HG02840 (cell line): ENCODE measurements around the gene MFAP3L.
A peak's percentile ranks its signal among the peaks of the same experiment; 100 is the strongest.
"Not testable (repeated sequence)": the region's sequence is repeated elsewhere in the genome, so short reads cannot be mapped to it uniquely, and the experiment has no call there.

Experiments
- ATAC-seq: cut with Tn5 transposase; IDR thresholded peaks from one replicate; pipeline ENCODE4 v1.9.1; 2021; ENCODE audit warnings: mild to moderate bottlenecking, moderate library complexity, moderate number of reproducible peaks; ENCODE audit not compliant: unreplicated experiment, low FRiP score

The MFAP3L gene

DNA sequence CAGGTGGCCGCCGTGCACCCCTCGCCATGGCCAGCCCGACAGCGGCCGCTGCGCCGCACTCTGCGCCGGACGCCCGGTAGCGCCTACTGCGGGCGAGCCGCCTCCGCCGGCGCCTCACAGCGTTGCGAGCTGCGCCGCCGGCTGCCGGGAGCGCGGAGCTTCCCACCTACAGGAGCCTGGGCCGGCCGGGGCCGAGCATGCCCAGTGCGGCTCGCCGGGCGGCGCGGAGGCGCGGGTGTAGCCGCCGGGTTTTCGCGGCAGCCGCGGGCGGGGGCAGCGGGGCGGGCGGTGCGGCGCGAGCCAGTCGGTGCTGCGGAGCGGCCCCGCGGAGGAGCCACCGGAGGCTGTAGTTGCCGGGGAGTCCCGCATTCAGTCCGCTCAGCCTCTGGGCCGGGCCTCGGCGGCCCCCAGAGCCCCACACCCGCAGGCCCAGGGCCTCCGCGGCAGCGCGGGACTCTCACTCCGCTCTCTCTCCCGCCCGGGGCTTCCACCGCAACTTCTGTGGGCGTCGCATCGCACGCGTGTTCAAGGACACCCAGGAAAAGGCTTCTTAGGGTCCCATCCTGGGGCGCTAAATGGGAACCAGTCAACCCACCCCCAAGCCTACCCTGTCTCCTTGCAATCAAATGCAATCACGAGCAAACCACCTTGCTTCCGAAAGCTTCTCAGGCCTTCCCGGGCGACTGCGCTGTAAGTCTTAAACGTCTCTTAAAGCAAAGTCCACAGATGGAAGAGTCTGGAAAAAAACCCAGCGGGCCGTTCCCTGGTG, at the start of gene MFAP3L:
Gene MFAP3L, minus strand, starts transcription at position 143 of the 769 bp plus-strand sequence. CDS start 20,518 bp downstream, outside the sequence.
- ATAC-seq = peak; percentile 88

DNA sequence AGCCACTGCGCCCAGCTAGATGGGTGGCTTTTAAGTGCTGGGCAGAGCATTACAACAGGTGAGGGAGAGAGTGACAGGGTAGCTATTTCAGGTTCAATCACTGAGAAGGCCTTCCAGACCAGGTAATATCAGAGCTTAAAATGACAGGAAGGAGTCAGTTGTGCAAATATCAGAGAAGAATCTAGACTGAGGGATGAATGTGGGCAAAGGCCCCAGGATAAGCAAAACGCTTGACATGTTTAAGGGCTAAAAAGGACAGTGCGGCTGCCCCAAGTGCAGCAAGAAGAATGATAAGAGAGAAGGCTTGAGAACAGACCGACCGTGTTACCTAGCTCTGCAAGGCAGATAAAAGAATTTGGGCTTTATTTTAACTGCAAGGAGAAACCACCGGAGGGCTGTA, 45.0 kb upstream of the MFAP3L start:
- no peak for ATAC-seq

DNA sequence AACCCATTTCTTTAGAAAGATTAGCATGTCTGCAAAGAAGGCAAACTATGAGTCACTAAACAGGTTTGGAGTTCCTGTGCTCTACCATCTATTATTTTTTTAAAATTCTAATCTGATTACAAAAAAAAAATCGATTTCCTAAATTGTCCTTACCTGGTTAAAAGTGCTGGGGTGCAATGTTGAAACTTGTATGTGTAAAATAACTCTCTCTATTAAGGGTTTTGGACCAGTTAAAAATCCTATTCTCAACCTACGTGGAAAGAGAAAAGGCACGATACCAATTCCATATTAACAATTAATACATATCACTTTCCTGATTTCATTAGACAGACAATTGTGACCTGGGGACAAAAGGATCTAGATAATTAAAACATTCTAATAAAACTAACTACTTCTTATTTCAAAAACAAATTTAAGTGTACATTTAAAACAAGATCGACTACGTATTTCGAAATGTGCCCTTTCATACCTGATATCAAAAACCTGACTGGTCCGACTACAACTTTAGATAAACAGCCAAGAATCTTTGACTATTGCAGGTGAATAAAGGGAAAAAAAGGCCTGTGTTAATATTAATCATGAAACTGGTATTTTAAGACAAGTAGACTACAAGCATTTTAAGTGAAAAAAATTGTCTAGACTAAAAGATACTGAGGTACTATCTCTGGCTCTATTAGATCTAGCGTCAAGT, 42.4 kb upstream of the MFAP3L start:
- ATAC-seq = no peak

DNA sequence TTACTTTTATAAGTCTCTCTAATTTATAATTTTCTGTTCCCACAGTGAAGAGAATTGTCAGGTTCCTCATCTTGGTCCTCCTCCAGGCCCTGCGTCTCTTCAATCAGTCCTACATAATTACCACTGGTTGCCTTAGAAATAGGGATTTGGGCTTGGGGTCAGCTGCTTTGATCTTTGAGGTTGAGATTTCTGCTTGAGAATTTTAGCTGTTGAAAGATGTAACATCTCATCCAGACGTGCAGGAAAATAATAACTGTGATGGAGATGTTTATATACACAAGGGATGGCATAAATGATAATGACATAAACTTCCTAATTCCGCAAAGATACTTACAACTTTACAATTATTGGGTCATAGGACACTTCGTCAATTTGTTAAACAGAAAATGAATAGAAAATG, 33.2 kb upstream of the MFAP3L start:
- no peak for ATAC-seq

DNA sequence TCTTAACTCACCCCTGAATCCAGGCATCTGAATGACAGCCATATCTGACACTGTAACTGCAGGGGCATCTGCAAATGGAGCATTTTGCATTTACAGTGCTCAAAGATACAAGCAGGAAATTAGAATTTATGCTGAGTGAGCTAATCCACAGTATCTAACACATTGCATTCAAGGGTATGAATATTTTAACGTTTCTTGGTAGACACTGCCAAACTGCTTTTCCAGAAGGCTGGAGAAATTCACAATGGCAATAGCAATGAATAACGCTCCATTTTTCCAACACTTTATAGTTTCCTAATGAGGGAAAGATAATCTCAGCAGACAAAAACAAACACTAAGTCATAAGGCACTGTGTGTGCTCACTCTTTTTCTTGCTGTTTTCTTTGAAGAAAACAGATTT, 32.6 kb upstream of the MFAP3L start:
- no peak for ATAC-seq

DNA sequence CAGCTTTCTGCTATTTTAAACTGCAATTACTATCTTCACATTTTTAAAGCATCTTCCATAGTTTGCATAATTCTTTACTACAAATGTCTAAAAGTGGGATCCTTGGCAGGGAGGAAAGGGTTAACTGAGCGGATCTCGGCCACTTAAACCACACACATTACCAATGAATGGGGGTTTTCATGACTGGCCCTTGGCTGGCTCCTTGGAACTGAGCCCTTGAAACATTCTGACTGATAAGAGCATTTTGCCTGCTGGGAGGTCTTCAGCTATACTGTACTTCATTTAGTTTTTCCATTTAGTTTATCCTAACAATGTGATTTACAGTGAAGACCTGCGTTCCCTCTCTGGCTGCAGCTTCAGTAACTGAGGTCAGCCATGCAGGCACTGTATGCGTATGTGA, 31.7 kb upstream of the MFAP3L start:
- no peak for ATAC-seq

DNA sequence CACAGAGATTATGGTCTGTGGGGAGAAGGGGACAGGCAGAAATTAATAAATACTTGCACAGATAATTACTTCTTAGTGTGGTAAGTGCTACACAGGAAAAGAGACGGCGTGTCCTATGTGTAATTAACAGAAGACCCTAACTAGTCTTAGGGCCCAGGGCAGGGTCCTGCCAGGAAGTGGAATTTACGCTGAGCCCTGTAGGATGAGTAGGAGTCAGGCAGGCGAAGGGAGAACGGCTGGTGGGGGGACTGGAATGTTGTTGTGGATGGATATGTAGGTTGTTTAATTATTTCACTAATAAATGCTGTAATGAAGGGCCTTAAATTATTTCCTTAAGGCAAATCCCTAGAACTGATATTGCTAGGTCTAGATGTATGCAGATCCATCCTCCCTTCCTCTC, 26.7 kb upstream of the MFAP3L start:
- no peak for ATAC-seq

DNA sequence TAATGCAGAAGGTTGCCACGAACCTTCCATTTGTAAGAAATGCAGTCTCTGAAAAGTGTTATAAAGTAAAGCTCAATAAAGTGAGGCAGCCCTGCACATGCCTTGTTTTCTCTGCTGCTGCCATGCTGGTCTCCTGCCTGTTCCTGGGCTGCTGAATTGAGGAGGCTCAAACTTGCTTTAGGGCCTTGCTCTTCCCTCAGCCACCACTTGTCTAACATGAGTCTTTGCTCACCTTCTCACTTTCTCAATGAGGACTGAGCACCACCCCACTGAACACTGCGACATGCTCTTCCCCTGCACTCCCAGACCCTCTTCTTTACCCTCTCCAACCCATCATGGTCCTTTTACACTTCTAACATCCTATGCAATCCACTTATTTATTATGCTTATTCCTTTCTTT, 25.2 kb upstream of the MFAP3L start:
- ATAC-seq = no peak

DNA sequence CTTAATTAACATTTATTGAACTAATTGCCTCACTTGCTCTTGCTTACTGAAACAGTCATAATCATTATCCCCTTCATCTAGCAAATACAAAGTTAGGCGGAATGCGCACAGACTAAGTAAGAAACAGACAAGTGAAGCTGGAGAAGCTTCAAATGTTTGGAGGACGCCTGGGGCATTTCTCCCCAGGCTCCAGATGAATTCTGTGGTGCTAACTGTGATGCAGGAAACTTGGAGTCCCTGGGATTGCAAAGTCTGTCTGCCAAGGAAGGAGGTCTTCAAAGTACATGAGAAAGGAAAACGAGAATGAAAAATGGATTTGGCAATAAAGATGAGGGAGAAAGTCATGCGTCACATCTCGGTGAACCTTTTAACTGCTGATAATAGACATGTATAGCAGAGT, 23.6 kb upstream of the MFAP3L start:
- no peak for ATAC-seq

DNA sequence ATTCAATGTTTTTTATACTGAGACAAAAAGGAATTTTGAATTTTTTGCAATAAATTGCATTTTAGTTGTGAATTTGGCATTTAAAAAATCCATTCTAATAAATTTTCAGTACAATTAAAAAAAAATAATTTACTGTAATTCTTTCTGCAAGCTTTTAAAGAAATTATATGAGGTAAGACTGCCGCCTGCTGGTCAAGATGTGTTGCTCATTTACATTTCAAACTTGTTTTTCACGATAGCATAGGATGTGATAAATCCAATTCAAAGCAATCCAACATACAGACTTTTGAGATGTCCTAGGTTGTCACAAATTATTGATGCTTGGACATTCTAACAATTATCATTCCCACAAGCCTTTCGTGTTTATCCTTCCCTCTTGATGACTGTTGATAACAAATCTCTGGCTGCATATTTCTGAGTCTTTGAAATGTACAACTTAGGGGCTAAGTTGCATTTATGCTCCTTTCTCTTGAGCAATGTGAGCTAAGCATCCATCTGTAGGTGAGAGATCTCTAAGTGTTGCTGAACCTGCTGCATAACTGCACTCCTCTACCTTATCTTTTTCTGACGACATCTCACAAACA, 21.7 kb upstream of the MFAP3L start:
- ATAC-seq = no peak

DNA sequence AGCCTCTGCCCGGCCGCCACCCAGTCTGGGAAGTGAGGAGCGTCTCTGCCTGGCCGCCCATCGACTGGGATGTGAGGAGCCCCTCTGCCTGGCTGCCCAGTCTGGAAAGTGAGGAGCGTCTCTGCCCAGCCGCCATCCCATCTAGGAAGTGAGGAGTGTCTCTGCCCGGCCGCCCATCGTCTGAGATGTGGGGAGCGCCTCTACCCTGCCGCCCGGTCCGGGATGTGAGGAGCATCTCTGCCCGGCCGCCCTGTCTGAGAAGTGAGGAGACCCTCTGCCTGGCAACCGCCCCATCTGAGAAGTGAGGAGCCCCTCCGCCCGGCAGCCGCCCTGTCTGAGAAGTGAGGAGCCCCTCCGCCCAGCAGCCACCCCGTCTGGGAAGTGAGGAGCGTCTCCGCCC, 20.0 kb upstream of the MFAP3L start:
- ATAC-seq = not testable (repeated sequence)

DNA sequence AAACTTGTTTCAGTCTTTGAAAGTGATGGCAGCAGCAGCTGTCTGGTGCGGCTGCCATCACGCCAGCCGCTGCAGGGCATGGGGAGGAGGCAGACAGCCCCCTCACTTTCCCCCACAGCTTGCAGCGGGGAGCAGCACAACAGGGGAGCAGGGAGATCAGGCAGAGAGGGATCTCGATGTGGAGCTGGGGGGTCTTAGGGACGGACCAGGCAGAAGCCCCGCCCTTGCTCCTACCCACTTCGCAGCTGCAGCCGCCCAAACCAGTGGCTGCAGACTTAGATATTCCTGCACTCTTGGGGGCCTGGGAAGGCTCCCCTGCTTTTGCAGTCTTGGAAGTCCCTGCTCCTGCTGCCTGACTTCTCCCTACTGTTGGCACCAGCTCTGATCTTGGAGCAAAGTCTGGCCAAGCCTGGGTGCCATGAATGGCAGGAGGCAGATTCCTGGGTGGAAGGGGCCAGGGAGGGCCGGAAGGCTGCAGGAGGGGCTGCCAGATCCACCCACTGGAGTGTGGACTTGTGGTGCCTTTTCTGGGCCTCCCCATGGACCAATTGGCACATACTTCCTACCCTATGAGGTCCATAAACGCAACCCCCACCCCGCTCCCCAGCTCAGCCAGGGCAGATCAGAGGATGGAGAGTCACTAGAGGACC, 14.0 kb upstream of the MFAP3L start:
- no peak for ATAC-seq

DNA sequence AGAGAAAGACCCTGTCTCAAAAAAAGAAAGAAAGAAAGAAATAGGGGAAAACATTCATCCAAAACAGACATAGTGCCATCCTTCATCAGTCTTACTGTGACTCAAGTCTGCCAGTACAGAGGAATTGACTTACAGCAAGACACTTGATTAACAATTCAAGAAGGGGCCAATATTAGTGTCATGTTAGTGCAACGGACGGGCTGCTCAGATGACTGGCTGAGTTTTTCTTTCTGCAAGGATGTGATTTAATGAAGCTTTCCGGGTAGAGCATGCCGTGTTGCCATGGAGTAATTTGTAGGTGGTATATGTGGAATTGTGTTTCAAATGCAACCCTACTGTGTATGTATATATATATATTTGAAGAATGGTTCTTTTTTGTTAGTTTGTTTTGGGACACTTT, 12.6 kb upstream of the MFAP3L start:
- ATAC-seq = no peak

DNA sequence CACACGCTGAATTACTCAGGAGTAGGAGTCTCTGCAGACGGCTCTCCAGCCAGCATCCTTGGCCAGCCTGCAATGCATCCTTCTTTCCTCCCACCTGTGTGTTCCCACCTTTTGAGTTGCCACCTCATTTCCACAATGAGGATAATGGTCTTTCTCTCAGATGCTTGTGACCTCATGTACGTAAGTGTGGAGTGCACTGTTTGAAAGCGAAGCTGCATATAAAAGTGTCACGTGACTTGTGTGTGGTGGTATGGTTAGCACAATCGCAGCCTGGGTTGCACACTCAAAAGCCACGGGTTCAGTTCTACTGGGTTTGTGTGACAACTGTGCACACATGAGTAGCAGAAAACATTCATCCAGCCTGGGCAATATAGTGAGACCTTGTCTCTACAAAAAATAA, 12.0 kb upstream of the MFAP3L start:
- ATAC-seq = no peak

DNA sequence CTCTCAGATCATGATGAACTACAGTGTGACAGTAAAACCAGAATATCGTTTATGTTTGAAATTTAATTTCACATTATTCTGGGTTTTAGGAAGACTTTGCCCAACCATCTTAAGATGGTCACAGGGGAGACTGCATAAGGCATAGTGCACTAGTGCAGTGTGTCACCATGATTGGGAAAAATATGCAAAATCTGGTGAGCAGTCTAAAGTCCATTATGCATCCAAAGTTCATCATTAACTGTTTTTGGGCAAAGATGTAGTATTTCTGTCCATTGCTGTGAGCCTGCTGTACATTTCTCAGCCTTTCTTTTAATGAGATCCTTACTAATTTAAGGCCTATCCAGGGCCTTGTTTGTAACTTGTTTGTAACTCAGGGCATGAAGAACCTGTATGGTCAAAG, 11.3 kb upstream of the MFAP3L start:
- no peak for ATAC-seq

DNA sequence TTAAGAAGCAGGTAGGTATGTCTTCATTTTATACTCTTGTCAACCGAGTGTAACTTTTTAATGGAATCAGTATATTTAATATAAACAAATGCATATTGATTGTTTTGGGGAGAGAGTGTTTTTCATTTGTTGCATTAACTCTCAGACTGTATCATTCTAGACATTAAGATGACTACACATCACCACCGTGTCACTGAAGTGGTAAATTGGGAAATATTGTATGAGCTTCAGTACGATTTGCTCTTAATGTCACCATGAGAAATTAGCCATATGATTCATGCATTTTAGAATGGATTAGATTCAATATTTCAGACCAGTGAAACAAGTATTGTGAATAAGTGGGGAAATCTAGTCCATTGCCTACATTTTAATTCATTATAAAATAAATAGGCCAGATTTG, 9.7 kb upstream of the MFAP3L start:
- no peak for ATAC-seq

DNA sequence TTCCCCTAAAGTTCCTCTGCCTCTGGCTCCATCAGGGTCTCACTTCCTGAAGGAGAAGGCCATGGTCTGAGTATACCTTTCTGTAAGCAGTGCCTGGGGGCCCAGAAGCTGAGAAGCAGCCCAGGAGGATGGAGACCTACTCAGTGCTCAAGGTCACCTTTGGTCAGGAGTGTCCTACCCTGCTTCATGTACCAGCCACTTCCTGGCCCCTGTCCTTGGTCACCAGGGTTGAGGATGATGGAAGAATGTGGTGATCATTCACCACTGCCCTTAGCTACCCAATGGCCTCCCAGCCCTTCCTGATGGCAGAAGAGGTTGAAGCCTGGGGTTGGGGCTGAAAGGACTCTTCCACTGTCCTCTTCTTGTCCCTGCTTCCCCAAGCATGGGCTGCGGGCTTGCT, 9.0 kb upstream of the MFAP3L start:
- no peak for ATAC-seq

DNA sequence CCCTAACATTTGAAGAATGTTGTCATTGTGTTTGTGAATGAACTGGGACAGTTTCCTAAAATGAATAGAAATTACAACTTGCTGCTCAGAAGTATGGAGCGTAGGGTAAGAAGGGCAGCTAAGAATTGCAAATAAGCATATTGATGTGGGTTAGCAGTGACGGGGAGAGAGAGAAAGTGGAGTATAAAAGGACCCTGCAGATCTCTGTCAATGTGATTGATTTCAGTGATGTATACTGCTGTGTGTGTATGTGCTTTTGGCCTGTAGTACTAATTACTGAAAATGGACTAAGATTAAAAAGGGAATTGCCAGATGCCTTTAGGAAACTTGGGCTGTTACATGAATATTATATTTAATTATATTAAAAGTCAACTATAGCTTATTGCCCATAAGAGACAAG, 7.8 kb upstream of the MFAP3L start:
- ATAC-seq = no peak

DNA sequence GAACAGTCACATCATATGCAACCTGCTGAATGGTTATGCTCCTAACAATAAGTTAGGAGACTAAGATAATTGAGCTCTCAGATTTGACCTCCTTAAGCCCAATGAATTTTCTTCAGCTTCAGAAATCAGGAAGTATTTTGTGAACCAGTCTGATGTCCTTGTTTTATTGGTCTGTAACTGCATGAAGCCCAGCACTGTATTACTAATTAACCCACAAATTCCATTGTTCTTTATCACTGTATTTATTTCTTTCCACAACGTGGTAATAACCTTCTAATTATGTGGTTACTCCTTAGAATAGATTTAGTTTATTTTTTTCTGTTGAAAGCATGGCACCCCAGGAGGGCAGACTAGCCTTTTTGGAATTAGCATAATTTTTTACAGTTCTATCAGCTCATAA, 3.9 kb upstream of the MFAP3L start:
- ATAC-seq = no peak

DNA sequence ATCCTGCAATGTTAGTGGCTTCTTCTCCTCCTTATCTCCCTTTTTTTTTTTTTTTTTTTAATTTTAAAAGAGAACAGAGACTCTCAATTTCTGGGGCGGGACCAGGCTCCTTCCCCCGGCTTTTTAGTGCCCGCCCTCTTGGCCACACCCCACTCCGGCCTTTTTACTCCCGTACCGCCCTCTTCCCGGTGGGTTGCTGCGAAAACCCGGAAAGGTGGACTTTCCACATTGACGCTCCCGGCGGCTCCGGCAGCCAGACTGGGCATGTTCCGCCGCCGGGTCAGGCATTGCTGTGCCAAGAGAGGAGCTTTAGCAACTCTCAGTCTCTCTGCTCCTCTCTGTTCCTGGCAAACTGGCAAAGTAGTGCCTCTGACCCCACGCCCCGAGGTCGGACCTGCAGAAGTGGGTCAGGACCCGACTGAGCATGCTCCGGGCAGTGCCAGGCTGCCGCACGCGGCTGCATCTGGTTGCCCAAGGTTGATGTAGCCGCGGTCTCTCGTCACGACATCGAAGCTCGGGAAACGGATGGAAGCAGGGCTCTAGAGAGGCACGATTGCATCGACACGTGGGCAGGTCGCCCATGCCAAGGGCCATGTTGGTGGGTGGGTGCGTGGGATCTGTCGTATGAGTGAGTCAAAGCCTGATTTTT, 1.1 kb upstream of the MFAP3L start:
- ATAC-seq = peak; percentile 70
